ENCODE data around the gene LPIN2. TPM values are rescaled to one million over a fixed set of nuclear protein-coding genes. Genes with fewer than 3 reads are reported as not detected.

Gene LPIN2
- total and polyA plus RNA-seq, 2 of the 13 experiments (the other 11 are each of a cell fraction or from before 2014, with no cell fraction given) = 46.0 to 119 TPM

DNA sequence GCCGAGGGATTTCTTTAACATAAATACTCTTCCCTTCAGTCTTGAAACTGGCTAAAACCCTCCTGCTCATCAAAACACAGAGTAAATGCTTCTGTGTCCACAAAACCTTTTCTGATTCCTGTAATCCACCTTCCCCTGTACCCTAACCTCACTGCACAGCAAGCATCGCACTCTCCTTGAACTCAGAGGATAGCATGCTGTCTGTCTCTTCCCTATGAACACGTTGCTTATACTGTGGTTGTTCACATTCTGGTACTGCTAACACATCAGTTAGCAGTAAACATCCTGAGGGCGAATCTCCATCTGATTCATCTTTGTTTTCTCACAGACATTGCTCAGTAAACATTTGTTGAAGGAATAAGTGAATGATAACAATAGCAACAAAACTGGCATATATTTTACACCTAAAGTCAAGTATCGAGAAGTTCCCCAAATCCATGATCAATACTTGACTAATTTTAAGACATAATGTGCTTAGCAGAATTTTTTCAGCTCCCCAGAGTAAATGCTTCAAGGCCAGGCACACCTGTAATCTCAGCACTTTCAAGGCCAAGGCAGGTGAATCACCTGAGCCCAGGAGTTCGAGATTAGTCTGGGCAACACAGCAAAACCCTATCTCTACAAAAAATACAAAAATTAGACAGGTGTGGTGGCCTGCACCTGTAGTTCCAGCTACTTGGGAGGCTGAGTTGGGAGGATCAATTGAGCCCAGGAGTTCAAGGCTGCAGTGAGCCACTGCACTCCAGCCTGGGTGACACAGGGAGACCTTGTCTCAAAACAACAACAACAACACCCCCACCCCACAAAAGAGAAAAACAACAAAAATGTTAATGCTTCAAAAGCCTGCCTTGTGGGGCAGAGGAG is 45.6 kb upstream of the LPIN2 start (continued):
- no peak for TF ChIP-seq ZNF407 (CRISPR knock-in tag; IDR thresholded peaks at IDR 0.05; ENCODE audit: not compliant biosample characterization)
- TF ChIP-seq ZNF121 (CRISPR knock-in tag; IDR thresholded peaks at IDR 0.05) = no peak
- TF ChIP-seq, protein P1, sequence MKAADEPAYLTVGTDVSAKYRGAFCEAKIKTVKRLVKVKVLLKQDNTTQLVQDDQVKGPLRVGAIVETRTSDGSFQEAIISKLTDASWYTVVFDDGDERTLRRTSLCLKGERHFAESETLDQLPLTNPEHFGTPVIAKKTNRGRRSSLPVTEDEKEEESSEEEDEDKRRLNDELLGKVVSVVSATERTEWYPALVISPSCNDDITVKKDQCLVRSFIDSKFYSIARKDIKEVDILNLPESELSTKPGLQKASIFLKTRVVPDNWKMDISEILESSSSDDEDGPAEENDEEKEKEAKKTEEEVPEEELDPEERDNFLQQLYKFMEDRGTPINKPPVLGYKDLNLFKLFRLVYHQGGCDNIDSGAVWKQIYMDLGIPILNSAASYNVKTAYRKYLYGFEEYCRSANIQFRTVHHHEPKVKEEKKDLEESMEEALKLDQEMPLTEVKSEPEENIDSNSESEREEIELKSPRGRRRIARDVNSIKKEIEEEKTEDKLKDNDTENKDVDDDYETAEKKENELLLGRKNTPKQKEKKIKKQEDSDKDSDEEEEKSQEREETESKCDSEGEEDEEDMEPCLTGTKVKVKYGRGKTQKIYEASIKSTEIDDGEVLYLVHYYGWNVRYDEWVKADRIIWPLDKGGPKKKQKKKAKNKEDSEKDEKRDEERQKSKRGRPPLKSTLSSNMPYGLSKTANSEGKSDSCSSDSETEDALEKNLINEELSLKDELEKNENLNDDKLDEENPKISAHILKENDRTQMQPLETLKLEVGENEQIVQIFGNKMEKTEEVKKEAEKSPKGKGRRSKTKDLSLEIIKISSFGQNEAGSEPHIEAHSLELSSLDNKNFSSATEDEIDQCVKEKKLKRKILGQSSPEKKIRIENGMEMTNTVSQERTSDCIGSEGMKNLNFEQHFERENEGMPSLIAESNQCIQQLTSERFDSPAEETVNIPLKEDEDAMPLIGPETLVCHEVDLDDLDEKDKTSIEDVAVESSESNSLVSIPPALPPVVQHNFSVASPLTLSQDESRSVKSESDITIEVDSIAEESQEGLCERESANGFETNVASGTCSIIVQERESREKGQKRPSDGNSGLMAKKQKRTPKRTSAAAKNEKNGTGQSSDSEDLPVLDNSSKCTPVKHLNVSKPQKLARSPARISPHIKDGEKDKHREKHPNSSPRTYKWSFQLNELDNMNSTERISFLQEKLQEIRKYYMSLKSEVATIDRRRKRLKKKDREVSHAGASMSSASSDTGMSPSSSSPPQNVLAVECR (CRISPR knock-in tag; IDR thresholded peaks at IDR 0.05; ENCODE audit: borderline replicate concordance) = no peak
- TF ChIP-seq PHB2 (IDR thresholded peaks at IDR 0.05; ENCODE audit: partially characterized antibody) = no peak
- TF ChIP-seq AFF4 (CRISPR knock-in tag; IDR thresholded peaks at IDR 0.05) = no peak
- TF ChIP-seq ZNF883 (CRISPR knock-in tag; IDR thresholded peaks at IDR 0.05; ENCODE audit: not compliant biosample characterization) = no peak
- TF ChIP-seq TAF15 (IDR thresholded peaks at IDR 0.05; ENCODE audit: low read depth, low read length, poor library complexity, severe bottlenecking) = no peak
- no peak for TF ChIP-seq SALL2 (CRISPR knock-in tag; IDR thresholded peaks at IDR 0.05)
- TF ChIP-seq, protein P2, sequence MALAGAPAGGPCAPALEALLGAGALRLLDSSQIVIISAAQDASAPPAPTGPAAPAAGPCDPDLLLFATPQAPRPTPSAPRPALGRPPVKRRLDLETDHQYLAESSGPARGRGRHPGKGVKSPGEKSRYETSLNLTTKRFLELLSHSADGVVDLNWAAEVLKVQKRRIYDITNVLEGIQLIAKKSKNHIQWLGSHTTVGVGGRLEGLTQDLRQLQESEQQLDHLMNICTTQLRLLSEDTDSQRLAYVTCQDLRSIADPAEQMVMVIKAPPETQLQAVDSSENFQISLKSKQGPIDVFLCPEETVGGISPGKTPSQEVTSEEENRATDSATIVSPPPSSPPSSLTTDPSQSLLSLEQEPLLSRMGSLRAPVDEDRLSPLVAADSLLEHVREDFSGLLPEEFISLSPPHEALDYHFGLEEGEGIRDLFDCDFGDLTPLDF (CRISPR knock-in tag; IDR thresholded peaks at IDR 0.05) = no peak
- no peak for TF ChIP-seq MIER2 (CRISPR knock-in tag; IDR thresholded peaks at IDR 0.05)

All from HepG2 (cell line).